A673 (cell line): Measurements from ENCODE around the gene TMEM18. TPM values are rescaled to one million over a fixed set of nuclear protein-coding genes. Genes with fewer than 3 reads are reported as not detected.

Source experiments
- BruUV-seq: library from RNA; stranded (reverse); fragments of 400-500 nt; replicated peaks from 2 replicates; lab custom pipeline; 2021; lab: Mats Ljungman, UMichigan
- CTCF ChIA-PET: fragments of 300-600 bp; sonication (Branson Sonifier 250); formaldehyde crosslinking; loops from one replicate; lab custom pipeline; 2022; ENCODE audit warnings: antibody characterized with exemption; lab: Charles Lee
- POLR2A ChIA-PET: fragments of 300-600 bp; sonication (Branson Sonifier 250); formaldehyde crosslinking; loops from one replicate; lab custom pipeline; 2022; ENCODE audit warnings: antibody characterized with exemption; ENCODE audit not compliant: low non-redundant PET; lab: Charles Lee
- DNase-seq: peaks from one replicate; pipeline ENCODE4 v3.0.0-alpha.2; 2015; ENCODE audit warnings: low spot score
- H3K27ac ChIP-seq: fragments of 200-600 bp; sonication (generic); 2 replicates; pipeline ENCODE4 v1.5.1; 2016; ENCODE audit warnings: mixed run types, low read depth, mild to moderate bottlenecking, mixed read lengths, antibody characterized with exemption, low read length; ENCODE audit not compliant: poor library complexity, severe bottlenecking
- H3K27me3 ChIP-seq: fragments of 200-600 bp; sonication (generic); replicated peaks from 2 replicates; pipeline ENCODE4 v1.6.1; 2017; ENCODE audit warnings: mixed run types, low read depth, mild to moderate bottlenecking, mixed read lengths, antibody characterized with exemption, low read length; ENCODE audit not compliant: insufficient read depth, poor library complexity
- H3K36me3 ChIP-seq: fragments of 200-600 bp; sonication (generic); 2 replicates; pipeline ENCODE4 v1.6.1; 2016; ENCODE audit warnings: mixed run types, mild to moderate bottlenecking, mixed read lengths, antibody characterized with exemption, low read length; ENCODE audit not compliant: insufficient read depth, poor library complexity, severe bottlenecking
- H3K4me1 ChIP-seq: fragments of 200-600 bp; sonication (generic); 2 replicates; pipeline ENCODE4 v1.6.1; 2017; ENCODE audit warnings: mixed run types, mild to moderate bottlenecking, mixed read lengths, antibody characterized with exemption, low read length; ENCODE audit not compliant: insufficient read depth, poor library complexity, severe bottlenecking
- H3K4me3 ChIP-seq: fragments of 200-600 bp; sonication (generic); 2 replicates; pipeline ENCODE4 v1.5.1; 2016; ENCODE audit warnings: low read depth, mixed run types, mild to moderate bottlenecking, mixed read lengths, low read length; ENCODE audit not compliant: poor library complexity, severe bottlenecking
- H3K9me3 ChIP-seq: fragments of 200-600 bp; sonication (generic); 2 replicates; pipeline ENCODE4 v1.6.1; 2016; ENCODE audit warnings: mixed run types, low read depth, mild to moderate bottlenecking, mixed read lengths, antibody characterized with exemption, low read length; ENCODE audit not compliant: poor library complexity, severe bottlenecking
- CTCF ChIP-seq: fragments of 300-800, 200-600 bp; sonication (generic); conservative IDR thresholded peaks from 2 replicates; pipeline ENCODE4 v1.5.1; 2017; ENCODE audit warnings: low read depth, mild to moderate bottlenecking, antibody characterized with exemption, low read length, moderate library complexity, mixed read lengths
- EZH2 ChIP-seq: fragments of 200-600 bp; sonication (generic); IDR thresholded peaks from 2 replicates; pipeline ENCODE4 v1.6.1; 2017; ENCODE audit warnings: borderline replicate concordance, low read depth, mild to moderate bottlenecking, mixed read lengths, antibody characterized with exemption, low read length; ENCODE audit not compliant: poor library complexity, severe bottlenecking
- intact Hi-C: fragments of 100-400 bp; cut with micrococcal nuclease; formaldehyde crosslinking; loops from one replicate; pipeline ENCODE4 v1.10.0; 2022; ENCODE audit not compliant: unreplicated experiment
- total RNA-seq: library from RNA; stranded (reverse); gene quantifications from 2 replicates; pipeline ENCODE4 v1.2.3, GENCODE V29; 2021

The TMEM18 gene
- total RNA-seq, 1 experiment from 2014 or later: 29.0 TPM

DNA sequence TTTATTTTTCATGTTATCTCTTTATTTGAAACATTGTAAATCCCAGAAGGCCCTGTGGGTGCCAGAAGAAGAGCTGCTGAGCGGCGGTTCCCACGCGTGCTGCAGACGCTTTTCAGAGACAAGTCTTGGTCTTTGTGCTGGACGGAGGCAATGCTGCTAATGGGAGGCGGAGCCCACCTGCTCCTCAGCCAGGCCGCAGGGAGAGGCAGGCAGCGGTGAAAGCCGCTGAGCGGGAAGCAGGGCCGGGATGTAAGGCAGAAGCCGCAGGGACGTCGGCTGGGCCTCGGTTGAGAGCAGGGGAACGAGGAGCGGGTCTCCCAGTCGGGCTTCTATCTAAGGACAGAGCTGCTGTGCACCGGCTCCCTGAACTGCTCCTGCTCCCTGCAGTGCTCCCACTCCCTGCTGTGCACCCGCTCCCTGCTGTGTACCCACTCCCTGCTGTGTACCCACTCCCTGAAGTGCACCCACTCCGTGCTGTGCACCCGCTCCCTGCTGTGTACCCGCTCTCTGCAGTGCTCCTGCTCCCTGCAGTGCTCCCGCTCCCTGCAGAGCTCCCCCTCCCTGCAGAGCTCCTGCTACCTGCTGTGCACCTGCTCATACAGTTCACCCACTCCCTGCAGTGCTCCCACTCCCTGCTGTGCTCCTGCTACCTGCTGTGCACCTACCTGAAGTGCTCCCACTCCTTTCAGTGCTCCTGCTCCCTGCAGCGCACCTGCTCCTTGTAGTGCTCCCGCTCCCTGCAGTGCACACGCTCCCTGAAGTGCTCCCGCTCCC is 16.4 kb downstream of the TMEM18 start:
- H3K27ac ChIP-seq: no peak overlapping the region
- ChIA-PET CTCF (no interaction called here), POLR2A (no interaction called here)
- no TSS peak for BruUV-seq
- intact Hi-C loops: no loop called here
- DNase-seq: no peak
- TF ChIP-seq CTCF (no peak), EZH2 (no peak)
- no peaks in the 10 kb centered on the region for H3K27me3 ChIP-seq
- H3K4me3 ChIP-seq: no peak overlapping the region
- no peaks in the 10 kb centered on the region for H3K4me1 ChIP-seq
- H3K36me3 ChIP-seq: peaks cover 2% of the 10 kb centered on the region
- H3K9me3 ChIP-seq: no peaks in the 10 kb centered on the region

- no peak for DNase-seq
These were observed 17.2 kb downstream of the TMEM18 start for GRCh38 chr2:660029-660428.

GRCh38 chr2:658426-658825 is 18.8 kb downstream of the TMEM18 start:
- Histone ChIP-seq H3K4me3 (no peak overlapping the region), H3K36me3 (no peaks in the 10 kb centered on the region), H3K9me3 (no peaks in the 10 kb centered on the region), H3K4me1 (no peaks in the 10 kb centered on the region), H3K27me3 (no peaks in the 10 kb centered on the region), H3K27ac (no peak overlapping the region)
- ChIA-PET CTCF (no interaction called here), POLR2A (no interaction called here)
- DNase-seq: no peak
- no TSS peak for BruUV-seq
- no peak for TF ChIP-seq EZH2
- no peak for TF ChIP-seq CTCF
- intact Hi-C loops: no loop called here

More at GRCh38 chr2:660029-660428, 17.2 kb downstream of the TMEM18 start:
- H3K4me3 ChIP-seq: no peak overlapping the region
- no peaks in the 10 kb centered on the region for H3K36me3 ChIP-seq
- CTCF ChIA-PET: no interaction called here
- intact Hi-C loops: no loop called here
- POLR2A ChIA-PET: no interaction called here
- H3K4me1 ChIP-seq: no peaks in the 10 kb centered on the region
- TF ChIP-seq CTCF (no peak), EZH2 (no peak)
- no peaks in the 10 kb centered on the region for H3K27me3 ChIP-seq
- no TSS peak for BruUV-seq
- H3K27ac ChIP-seq: no peak overlapping the region
- no peaks in the 10 kb centered on the region for H3K9me3 ChIP-seq
